Activated naive CD4-positive, alpha-beta T cell treated with anti-CD3 and anti-CD28 coated beads, Interleukin-2, amount 10 ng/mL, durations not matched to agents 7 days and 5 days (primary cell): ENCODE data around the gene CBX1.
"Not testable (repeated sequence)": the region's sequence is repeated elsewhere in the genome, so short reads cannot be mapped to it uniquely, and the experiment has no call there.

Experiments used
- CTCF ChIA-PET: fragments of 350-600 bp; sonication (Branson Sonifier 250); formaldehyde crosslinking; loops from one replicate; lab custom pipeline; 2021; ENCODE audit warnings: antibody characterized with exemption; lab: Charles Lee
- DNase-seq: peaks from one replicate; pipeline ENCODE4 v3.0.0-alpha.2; 2020
- H3K27ac Mint-ChIP-seq: one replicate; pipeline ENCODE4 v1.8.0; 2021; ENCODE audit warnings: mild to moderate bottlenecking, moderate library complexity, mixed read lengths
- H3K27me3 Mint-ChIP-seq: one replicate; pipeline ENCODE4 v1.8.0; 2021; ENCODE audit warnings: mild to moderate bottlenecking, mixed read lengths
- H3K36me3 Mint-ChIP-seq: one replicate; pipeline ENCODE4 v1.8.0; 2021; ENCODE audit warnings: mixed read lengths
- H3K4me1 Mint-ChIP-seq: one replicate; pipeline ENCODE4 v1.8.0; 2021; ENCODE audit warnings: mixed read lengths
- H3K4me3 Mint-ChIP-seq: one replicate; pipeline ENCODE4 v1.8.0; 2021; ENCODE audit warnings: mild to moderate bottlenecking, moderate library complexity, mixed read lengths
- H3K9me3 Mint-ChIP-seq: one replicate; pipeline ENCODE4 v1.8.0; 2021; ENCODE audit warnings: mixed read lengths

The CBX1 gene

DNA sequence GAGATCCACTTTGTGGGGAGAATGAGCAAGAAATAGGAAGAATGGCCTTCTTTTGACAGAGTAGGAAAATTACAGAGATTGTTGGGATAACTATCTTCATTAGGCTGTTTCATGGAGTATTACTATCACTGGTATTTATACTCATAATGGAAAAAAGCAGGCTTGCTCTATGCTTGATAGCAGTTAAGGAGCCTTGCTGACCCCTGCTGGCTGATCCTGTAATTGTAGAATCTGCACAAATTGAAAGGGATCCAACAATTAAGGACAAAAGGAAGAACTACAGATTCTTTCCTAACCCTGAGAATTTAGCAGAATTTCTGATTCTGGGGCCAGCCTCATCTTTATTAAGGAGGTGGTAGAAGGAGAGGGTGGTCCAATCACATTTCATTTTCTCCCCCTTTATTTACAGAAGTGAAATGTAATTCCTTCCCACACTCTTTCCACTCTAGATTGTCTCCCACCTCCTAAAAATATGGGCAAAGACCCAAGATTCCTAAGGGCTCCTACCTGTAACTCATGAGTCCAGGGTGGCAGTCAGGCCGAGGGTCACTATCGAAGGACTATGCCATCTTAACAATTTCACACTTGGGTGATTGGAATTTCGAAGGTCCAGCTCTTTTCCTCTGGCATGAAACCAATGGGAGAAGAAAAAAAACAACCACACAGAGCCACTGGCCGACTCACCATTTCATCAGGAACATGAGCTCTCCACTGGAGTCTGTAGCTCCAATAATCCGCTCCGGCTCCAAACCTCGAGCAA, 26.8 kb downstream of the CBX1 start:
- H3K4me1 Mint-ChIP-seq: peaks cover 3% of the 10 kb centered on the region
- CTCF ChIA-PET: interaction anchor here (0.6 to 8.3 kb wide), 18 partner anchors 9 to 518 kb away, joined by 3 to 115 read pairs (median 4); no protein-coding TSS in a partner anchor

DNA sequence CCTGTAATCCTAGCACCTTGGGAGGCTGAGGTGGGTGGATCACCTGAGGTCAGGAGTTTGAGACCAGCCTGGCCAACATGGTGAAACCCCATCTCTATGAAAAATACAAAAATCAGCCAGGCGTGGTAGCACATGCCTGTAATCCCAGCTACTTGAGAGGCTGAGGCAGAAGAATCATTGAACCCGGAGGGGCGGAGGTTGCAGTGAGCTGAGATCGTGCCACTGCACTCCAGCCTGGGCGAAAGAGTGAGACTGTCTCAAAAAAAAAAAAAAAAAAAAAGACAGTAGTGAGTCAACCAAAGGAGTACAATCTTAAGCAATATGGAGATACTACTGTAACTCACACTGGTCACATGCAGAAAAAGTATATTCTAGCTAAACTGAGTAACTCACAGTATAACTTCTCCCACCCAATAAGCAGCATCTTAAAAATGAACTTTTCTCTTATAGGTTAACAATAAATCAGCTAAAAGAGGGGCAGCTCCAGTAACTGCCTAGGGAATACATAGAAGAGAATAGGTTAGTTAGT, 27.6 kb downstream of the CBX1 start:
- H3K9me3 Mint-ChIP-seq, H3K27me3 Mint-ChIP-seq, H3K4me3 Mint-ChIP-seq, H3K4me1 Mint-ChIP-seq, DNase-seq: not testable (repeated sequence)
- Mint-ChIP-seq H3K27ac (peak overlapping the region; percentile 11), H3K36me3 (peaks cover 27% of the 10 kb centered on the region)
- CTCF ChIA-PET: interaction anchor here (0.6 to 8.3 kb wide), 11 partner anchors 8 to 125 kb away, joined by 3 to 115 read pairs (median 7); no protein-coding TSS in a partner anchor

More for the DNA sequence above, 26.8 kb downstream of the CBX1 start:
- no peaks in the 10 kb centered on the region for H3K27me3 Mint-ChIP-seq
- no peak overlapping the region for H3K4me3 Mint-ChIP-seq
- no peak overlapping the region for H3K27ac Mint-ChIP-seq
- DNase-seq: peak; percentile 87
- H3K9me3 Mint-ChIP-seq: no peaks in the 10 kb centered on the region
- H3K36me3 Mint-ChIP-seq: peaks cover 24% of the 10 kb centered on the region

DNA sequence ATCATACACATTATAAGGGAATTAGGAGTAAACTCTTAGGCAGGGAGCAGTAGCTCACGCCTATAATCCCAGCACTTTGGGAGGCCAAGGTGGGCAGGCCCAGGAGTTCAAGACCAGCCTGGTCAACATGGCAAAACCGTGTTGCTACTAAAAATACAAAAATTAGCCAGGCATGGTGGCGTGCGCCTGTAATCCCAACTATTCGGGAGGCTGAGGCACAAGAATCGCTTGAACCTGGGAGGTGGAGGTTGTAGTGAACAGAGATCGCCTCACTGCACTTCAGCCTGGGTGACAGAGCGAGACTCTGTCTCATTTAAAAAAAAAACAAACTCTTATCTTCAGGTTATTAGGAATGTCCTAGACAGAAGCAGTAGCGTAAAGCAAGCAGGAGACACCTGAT, 28.5 kb downstream of the CBX1 start:
- not testable (repeated sequence) for DNase-seq, H3K9me3 Mint-ChIP-seq, H3K27me3 Mint-ChIP-seq, H3K4me3 Mint-ChIP-seq, H3K27ac Mint-ChIP-seq, H3K4me1 Mint-ChIP-seq
- CTCF ChIA-PET: interaction anchor here (0.7 to 8.3 kb wide), 8 partner anchors 12 to 58 kb away, joined by 4 to 115 read pairs (median 8); no protein-coding TSS in a partner anchor
- peaks cover 31% of the 10 kb centered on the region for H3K36me3 Mint-ChIP-seq

DNA sequence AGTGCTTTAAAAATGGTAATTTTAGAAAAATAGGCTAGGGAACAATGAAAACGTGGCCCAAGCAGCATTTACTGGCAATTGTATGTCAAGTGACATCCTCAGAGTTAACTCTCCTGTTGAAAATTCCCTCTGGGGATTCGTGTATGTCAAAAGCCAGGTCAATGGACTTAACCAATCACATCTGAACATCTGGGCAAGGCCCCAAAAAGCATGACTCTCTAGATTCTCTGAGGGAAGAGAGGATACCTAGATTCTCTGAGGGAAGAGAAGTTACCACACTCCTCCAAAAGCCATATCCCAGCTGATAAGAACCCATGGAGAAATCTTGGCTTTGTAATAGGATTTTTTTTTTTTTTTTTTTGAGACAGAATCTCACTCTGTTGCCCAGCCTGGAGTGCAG, 29.6 kb downstream of the CBX1 start:
- no peak overlapping the region for H3K27ac Mint-ChIP-seq
- H3K4me3 Mint-ChIP-seq: no peak overlapping the region
- H3K4me1 Mint-ChIP-seq: peaks cover 3% of the 10 kb centered on the region
- no peaks in the 10 kb centered on the region for H3K27me3 Mint-ChIP-seq
- H3K9me3 Mint-ChIP-seq: no peaks in the 10 kb centered on the region
- CTCF ChIA-PET: interaction anchor here (1.1 to 8.3 kb wide), 4 partner anchors 10 to 45 kb away, joined by 3 to 115 read pairs (median 22); no protein-coding TSS in a partner anchor
- peaks cover 36% of the 10 kb centered on the region for H3K36me3 Mint-ChIP-seq
- no peak for DNase-seq

GRCh38 chr17:48070195-48070594, 31.1 kb downstream of the CBX1 start:
- H3K4me1 Mint-ChIP-seq: peaks cover 3% of the 10 kb centered on the region
- CTCF ChIA-PET: interaction anchor here (1.4 kb wide), 1 partner anchor 39 kb away, joined by 4 read pairs; no protein-coding TSS in a partner anchor

GRCh38 chr17:48068491-48068961, 32.8 kb downstream of the CBX1 start:
- peak; percentile 32 for DNase-seq
- CTCF ChIA-PET: interaction anchor here (0.6 to 3.0 kb wide), 11 partner anchors 9 to 63 kb away, joined by 3 to 19 read pairs (median 3); partner anchors contain the start of gene NFE2L1
- Mint-ChIP-seq H3K4me1 (no peaks in the 10 kb centered on the region), H3K4me3 (no peak overlapping the region), H3K27ac (no peak overlapping the region), H3K27me3 (no peaks in the 10 kb centered on the region), H3K9me3 (no peaks in the 10 kb centered on the region), H3K36me3 (peaks cover 41% of the 10 kb centered on the region)

More at GRCh38 chr17:48070195-48070594, 31.1 kb downstream of the CBX1 start:
- Mint-ChIP-seq H3K27ac (no peak overlapping the region), H3K27me3 (no peaks in the 10 kb centered on the region), H3K9me3 (no peaks in the 10 kb centered on the region), H3K36me3 (peaks cover 40% of the 10 kb centered on the region), H3K4me3 (no peak overlapping the region)
- DNase-seq: no peak

- not testable (repeated sequence) for H3K27ac Mint-ChIP-seq, H3K27me3 Mint-ChIP-seq, H3K9me3 Mint-ChIP-seq, DNase-seq, H3K4me1 Mint-ChIP-seq, H3K4me3 Mint-ChIP-seq
- CTCF ChIA-PET: interaction anchor here (0.7 to 3.0 kb wide), 10 partner anchors 10 to 64 kb away, joined by 3 to 19 read pairs (median 5); partner anchors contain the start of gene NFE2L1
- H3K36me3 Mint-ChIP-seq: peaks cover 38% of the 10 kb centered on the region
Measured at GRCh38 chr17:48067808-48068207, 33.5 kb downstream of the CBX1 start.

- CTCF ChIA-PET: interaction anchor here (1.1 to 3.0 kb wide), 5 partner anchors 9 to 40 kb away, joined by 3 to 19 read pairs (median 8); partner anchors contain the start of gene NFE2L1
- H3K4me1 Mint-ChIP-seq: no peaks in the 10 kb centered on the region
- no peak for DNase-seq
- no peaks in the 10 kb centered on the region for H3K27me3 Mint-ChIP-seq
- H3K9me3 Mint-ChIP-seq: no peaks in the 10 kb centered on the region
- H3K36me3 Mint-ChIP-seq: peaks cover 43% of the 10 kb centered on the region
- H3K4me3 Mint-ChIP-seq: no peak overlapping the region
- no peak overlapping the region for H3K27ac Mint-ChIP-seq
Measured at GRCh38 chr17:48067245-48067644, 34.0 kb downstream of the CBX1 start.

GRCh38 chr17:48066656-48067055, 34.6 kb downstream of the CBX1 start:
- Mint-ChIP-seq H3K27ac (peak overlapping the region; percentile 22), H3K4me3 (no peak overlapping the region), H3K4me1 (no peaks in the 10 kb centered on the region), H3K27me3 (no peaks in the 10 kb centered on the region), H3K9me3 (no peaks in the 10 kb centered on the region), H3K36me3 (peaks cover 45% of the 10 kb centered on the region)
- no peak for DNase-seq
- CTCF ChIA-PET: interaction anchor here (0.8 to 3.0 kb wide), 4 partner anchors 9 to 46 kb away, joined by 3 to 19 read pairs (median 8); no protein-coding TSS in a partner anchor

GRCh38 chr17:48066192-48066591, 35.1 kb downstream of the CBX1 start:
- H3K4me3 Mint-ChIP-seq: no peak overlapping the region
- DNase-seq: no peak
- no peaks in the 10 kb centered on the region for H3K9me3 Mint-ChIP-seq
- peak overlapping the region; percentile 45 for H3K27ac Mint-ChIP-seq
- H3K27me3 Mint-ChIP-seq: no peaks in the 10 kb centered on the region
- CTCF ChIA-PET: interaction anchor here (0.8 to 3.0 kb wide), 3 partner anchors 12 to 242 kb away, joined by 3 to 19 read pairs (median 3); no protein-coding TSS in a partner anchor
- peaks cover 46% of the 10 kb centered on the region for H3K36me3 Mint-ChIP-seq
- peaks cover 2% of the 10 kb centered on the region for H3K4me1 Mint-ChIP-seq

- H3K36me3 Mint-ChIP-seq: peaks cover 53% of the 10 kb centered on the region
- no peak for DNase-seq
- peaks cover 2% of the 10 kb centered on the region for H3K4me1 Mint-ChIP-seq
- CTCF ChIA-PET: interaction anchor here (0.7 to 1.4 kb wide), 5 partner anchors 10 to 243 kb away, joined by 3 to 8 read pairs (median 3); no protein-coding TSS in a partner anchor
- H3K4me3 Mint-ChIP-seq: no peak overlapping the region
- H3K27ac Mint-ChIP-seq: peak overlapping the region; percentile 7
- H3K9me3 Mint-ChIP-seq: no peaks in the 10 kb centered on the region
- no peaks in the 10 kb centered on the region for H3K27me3 Mint-ChIP-seq
Measured at GRCh38 chr17:48064638-48065037, 36.6 kb downstream of the CBX1 start.

DNA sequence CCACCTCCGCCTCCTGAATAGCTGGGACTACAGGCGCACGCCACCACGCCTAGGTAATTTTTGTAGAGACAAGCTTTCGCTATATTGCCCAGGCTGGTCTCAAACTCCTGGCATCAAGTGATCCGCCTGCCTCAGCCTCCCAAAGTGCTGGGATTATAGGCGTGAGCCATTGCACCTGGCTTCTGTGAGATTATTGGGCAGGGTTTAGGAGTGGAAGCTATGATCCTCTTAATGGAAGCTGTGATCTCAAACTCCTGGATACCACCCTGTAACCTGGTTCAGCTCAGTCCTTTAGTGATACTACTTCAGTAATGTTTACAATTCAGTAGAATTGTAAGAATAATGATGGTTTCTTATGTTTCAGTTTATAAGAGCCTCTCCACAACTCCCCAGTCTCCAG, 39.0 kb downstream of the CBX1 start:
- peaks cover 67% of the 10 kb centered on the region for H3K36me3 Mint-ChIP-seq
- H3K27me3 Mint-ChIP-seq: no peaks in the 10 kb centered on the region
- H3K4me3 Mint-ChIP-seq: no peak overlapping the region
- CTCF ChIA-PET: interaction anchor here (1.1 to 1.4 kb wide), 3 partner anchors 13 to 19 kb away, joined by 4 to 7 read pairs (median 4); no protein-coding TSS in a partner anchor
- no peak for DNase-seq
- H3K4me1 Mint-ChIP-seq: peaks cover 2% of the 10 kb centered on the region
- no peak overlapping the region for H3K27ac Mint-ChIP-seq
- H3K9me3 Mint-ChIP-seq: no peaks in the 10 kb centered on the region

DNA sequence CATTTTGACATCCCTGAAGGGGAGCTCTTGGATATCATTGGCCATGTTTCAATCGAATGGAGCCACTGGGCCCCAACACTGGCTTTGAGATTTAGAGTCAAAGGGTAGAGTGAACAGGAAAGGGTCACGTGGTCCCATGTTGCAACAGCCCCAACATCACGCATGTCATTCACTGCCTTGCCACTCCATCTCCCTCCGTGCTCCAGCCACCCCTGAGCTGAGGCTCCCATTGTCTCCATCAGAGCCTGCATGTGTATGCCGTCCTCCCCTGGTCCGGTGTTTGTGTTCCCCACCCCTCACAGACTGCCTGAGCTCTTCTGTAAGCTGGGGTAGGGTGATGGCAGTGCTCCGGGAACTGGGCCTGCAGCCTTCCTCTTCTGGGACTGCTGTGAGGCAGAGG, 41.0 kb downstream of the CBX1 start:
- CTCF ChIA-PET: interaction anchor here (1.5 kb wide), 1 partner anchor 9 kb away, joined by 3 read pairs; no protein-coding TSS in a partner anchor
- Mint-ChIP-seq H3K36me3 (peaks cover 71% of the 10 kb centered on the region), H3K27ac (peak overlapping the region; percentile 9)

More for the DNA sequence above, 41.0 kb downstream of the CBX1 start:
- Mint-ChIP-seq H3K4me1 (peaks cover 13% of the 10 kb centered on the region), H3K4me3 (no peak overlapping the region), H3K27me3 (no peaks in the 10 kb centered on the region), H3K9me3 (no peaks in the 10 kb centered on the region)
- DNase-seq: no peak
